HUES6 (cell line): ENCODE measurements around the gene TM4SF5.
A peak's percentile ranks its signal among the peaks of the same experiment; 100 is the strongest.

Experiments
- H3K27ac ChIP-seq: 2 replicates; pipeline ENCODE4 v1.7.0; 2013; ENCODE audit warnings: low read depth, mild to moderate bottlenecking, low read length, inconsistent platforms
- H3K27me3 ChIP-seq: 2 replicates; pipeline ENCODE4 v1.6.1; 2013; ENCODE audit warnings: low read length; ENCODE audit not compliant: control insufficient read depth, insufficient read depth
- H3K36me3 ChIP-seq: 2 replicates; pipeline ENCODE4 v1.6.1; 2013; ENCODE audit warnings: low read length; ENCODE audit not compliant: control insufficient read depth, insufficient read depth
- H3K4me1 ChIP-seq: 2 replicates; pipeline ENCODE4 v1.6.1; 2013; ENCODE audit warnings: low read length; ENCODE audit not compliant: control insufficient read depth, insufficient read depth
- H3K4me3 ChIP-seq: 2 replicates; pipeline ENCODE4 v1.5.1; 2013; ENCODE audit warnings: low read depth, low read length
- H3K9ac ChIP-seq: one replicate; pipeline ENCODE4 v1.6.1; 2013; ENCODE audit warnings: mild to moderate bottlenecking, low read length
- H3K9me3 ChIP-seq: 2 replicates; pipeline ENCODE4 v1.6.1; 2013; ENCODE audit warnings: low read depth, low read length; ENCODE audit not compliant: control insufficient read depth, insufficient read depth

Gene TM4SF5

GRCh38 chr17:4789951-4790704 lies 18.4 kb downstream of the TM4SF5 start:
- Histone ChIP-seq H3K27me3 (peaks cover 65% of the 10 kb centered on the region), H3K4me3 (peak overlapping the region; percentile 58), H3K4me1 (peaks cover 23% of the 10 kb centered on the region), H3K36me3 (no peaks in the 10 kb centered on the region), H3K9ac (peak overlapping the region; percentile 81), H3K27ac (no peak overlapping the region), H3K9me3 (no peaks in the 10 kb centered on the region)

GRCh38 chr17:4790705-4791088 lies 19.0 kb downstream of the TM4SF5 start:
- peaks cover 23% of the 10 kb centered on the region for H3K4me1 ChIP-seq
- peak overlapping the region; percentile 81 for H3K9ac ChIP-seq
- H3K9me3 ChIP-seq: no peaks in the 10 kb centered on the region
- H3K4me3 ChIP-seq: peak overlapping the region; percentile 58
- H3K27me3 ChIP-seq: peaks cover 59% of the 10 kb centered on the region
- H3K36me3 ChIP-seq: no peaks in the 10 kb centered on the region
- no peak overlapping the region for H3K27ac ChIP-seq

GRCh38 chr17:4795168-4795567 lies 23.5 kb downstream of the TM4SF5 start:
- H3K4me3 ChIP-seq: no peak overlapping the region

GRCh38 chr17:4796552-4796920 lies 24.9 kb downstream of the TM4SF5 start:
- Histone ChIP-seq H3K9ac (peak overlapping the region; percentile 95), H3K27ac (peak overlapping the region; percentile 69), H3K27me3 (0 out of 2 replicates have a peak, but pooled peaks cover 3% of the 10 kb centered on the region), H3K9me3 (no peaks in the 10 kb centered on the region), H3K4me3 (peak overlapping the region; percentile 96), H3K4me1 (no peaks in the 10 kb centered on the region), H3K36me3 (peaks cover 20% of the 10 kb centered on the region)

More at GRCh38 chr17:4795168-4795567, 23.5 kb downstream of the TM4SF5 start:
- H3K27me3 ChIP-seq: peaks cover 16% of the 10 kb centered on the region
- H3K4me1 ChIP-seq: no peaks in the 10 kb centered on the region
- H3K27ac ChIP-seq: no peak overlapping the region
- no peak overlapping the region for H3K9ac ChIP-seq
- H3K9me3 ChIP-seq: no peaks in the 10 kb centered on the region
- H3K36me3 ChIP-seq: peaks cover 20% of the 10 kb centered on the region

GRCh38 chr17:4800462-4801196 lies 28.9 kb downstream of the TM4SF5 start:
- H3K9ac ChIP-seq: no peak overlapping the region
- no peak overlapping the region for H3K27ac ChIP-seq
- H3K4me1 ChIP-seq: no peaks in the 10 kb centered on the region
- peaks cover 20% of the 10 kb centered on the region for H3K36me3 ChIP-seq
- H3K27me3 ChIP-seq: no peaks in the 10 kb centered on the region
- H3K4me3 ChIP-seq: no peak overlapping the region
- no peaks in the 10 kb centered on the region for H3K9me3 ChIP-seq

GRCh38 chr17:4802228-4802627 lies 30.5 kb downstream of the TM4SF5 start, which contains the start of gene C17orf114:
C17orf114 (minus strand) TSS chr17:4802328.
- H3K27me3 ChIP-seq: no peaks in the 10 kb centered on the region
- no peaks in the 10 kb centered on the region for H3K4me1 ChIP-seq
- H3K27ac ChIP-seq: no peak within 1 kb of the TSS
- H3K36me3 ChIP-seq: peaks cover 18% of the 10 kb centered on the region
- no peaks in the 10 kb centered on the region for H3K9me3 ChIP-seq
- H3K4me3 ChIP-seq: no peak within 1 kb of the TSS
- H3K9ac ChIP-seq: no peak within 1 kb of the TSS

- Histone ChIP-seq H3K9ac (peak overlapping the region; percentile 72), H3K27me3 (no peaks in the 10 kb centered on the region), H3K4me3 (peak overlapping the region; percentile 74), H3K36me3 (peaks cover 26% of the 10 kb centered on the region), H3K27ac (no peak overlapping the region), H3K4me1 (peaks cover 6% of the 10 kb centered on the region; the same call in 1 of the 2 replicates), H3K9me3 (no peaks in the 10 kb centered on the region)
Measured at GRCh38 chr17:4806456-4806776, 34.7 kb downstream of the TM4SF5 start.

- Histone ChIP-seq H3K27ac (no peak within 1 kb of the TSS), H3K4me3 (peak within 1 kb of the TSS; percentile 74), H3K36me3 (peaks cover 29% of the 10 kb centered on the region), H3K9ac (peak within 1 kb of the TSS; percentile 74), H3K9me3 (no peaks in the 10 kb centered on the region), H3K4me1 (peaks cover 6% of the 10 kb centered on the region; the same call in 1 of the 2 replicates), H3K27me3 (no peaks in the 10 kb centered on the region)
Measured at GRCh38 chr17:4806777-4807604, 35.3 kb downstream of the TM4SF5 start, which contains the start of gene PLD2. PLD2 (plus strand) TSS chr17:4807152; CDS start chr17:4807773, 621 bp downstream.

- Histone ChIP-seq H3K9ac (peak overlapping the region; percentile 74), H3K4me1 (peaks cover 6% of the 10 kb centered on the region; the same call in 1 of the 2 replicates)
Measured at GRCh38 chr17:4807605-4808377, 36.1 kb downstream of the TM4SF5 start.

GRCh38 chr17:4808378-4808767 lies 36.7 kb downstream of the TM4SF5 start:
- H3K36me3 ChIP-seq: peaks cover 31% of the 10 kb centered on the region
- H3K27me3 ChIP-seq: no peaks in the 10 kb centered on the region
- no peaks in the 10 kb centered on the region for H3K9me3 ChIP-seq
- no peak overlapping the region for H3K9ac ChIP-seq
- H3K27ac ChIP-seq: no peak overlapping the region
- peaks cover 6% of the 10 kb centered on the region; the same call in 1 of the 2 replicates for H3K4me1 ChIP-seq
- H3K4me3 ChIP-seq: no peak overlapping the region

More at GRCh38 chr17:4807605-4808377, 36.1 kb downstream of the TM4SF5 start:
- Histone ChIP-seq H3K36me3 (peaks cover 29% of the 10 kb centered on the region), H3K27me3 (no peaks in the 10 kb centered on the region), H3K27ac (no peak overlapping the region), H3K4me3 (peak overlapping the region; percentile 74), H3K9me3 (no peaks in the 10 kb centered on the region)
